Lung (tissue), 16 donors: ENCODE results near the gene DNAJB4. TPM values are rescaled to one million over a fixed set of nuclear protein-coding genes. Genes with fewer than 3 reads are reported as not detected.
A peak's percentile ranks its signal among the peaks of the same experiment; 100 is the strongest.

Experiments used
- ATAC-seq: fragments of 200-7000 bp; cut with Tn5 transposase; one replicate; pipeline ENCODE4 v1.9.1; 2020; ENCODE audit warnings: moderate number of reproducible peaks; ENCODE audit not compliant: insufficient read depth, low FRiP score
- DNase-seq, 3 donors: peaks; one replicate each; pipeline ENCODE4 v3.0.0-alpha.2; 2013 to 2017
- H3K27ac ChIP-seq, 2 donors: one replicate each; pipeline ENCODE4 v1.5.1; 2013; ENCODE audit warnings: mild to moderate bottlenecking in 2 of 2, moderate library complexity in 2 of 2, control low read depth in 1 of 2, inconsistent platforms in 1 of 2, low read depth in 1 of 2, low read length in 1 of 2
- H3K27me3 ChIP-seq, 3 donors: one replicate each; pipeline ENCODE4 v1.5.1; 2013; ENCODE audit warnings: low read length in 2 of 3; ENCODE audit not compliant: control insufficient read depth in 3 of 3, insufficient read depth in 3 of 3
- H3K36me3 ChIP-seq, 4 donors: one replicate each; pipeline ENCODE4 v1.5.1; 2013; ENCODE audit warnings: low read length in 4 of 4, mild to moderate bottlenecking in 1 of 4, moderate library complexity in 1 of 4; ENCODE audit not compliant: control insufficient read depth in 4 of 4, insufficient read depth in 4 of 4
- H3K4me1 ChIP-seq, 5 donors: one replicate each; pipeline ENCODE4 v1.5.1; 2013; ENCODE audit warnings: low read length in 5 of 5, mild to moderate bottlenecking in 2 of 5, moderate library complexity in 1 of 5; ENCODE audit not compliant: control insufficient read depth in 5 of 5, insufficient read depth in 5 of 5
- H3K4me3 ChIP-seq: one replicate; pipeline ENCODE4 v1.5.1; 2013; ENCODE audit warnings: mild to moderate bottlenecking, control low read depth, moderate library complexity
- H3K9ac ChIP-seq, 2 donors: one replicate each; pipeline ENCODE4 v1.5.1; 2013; ENCODE audit warnings: low read length in 2 of 2, control low read depth in 1 of 2; ENCODE audit not compliant: insufficient read depth in 1 of 2
- H3K9me3 ChIP-seq, 4 donors: one replicate each; pipeline ENCODE4 v1.5.1; 2013; ENCODE audit warnings: low read length in 3 of 4, mild to moderate bottlenecking in 1 of 4, moderate library complexity in 1 of 4; ENCODE audit not compliant: control insufficient read depth in 4 of 4, insufficient read depth in 3 of 4
- CTCF ChIP-seq: IDR thresholded peaks from 2 replicates; pipeline ENCODE4 v1.5.1; 2012; ENCODE audit warnings: mild to moderate bottlenecking; ENCODE audit errors: control extremely low read depth, extremely low read depth
- WGBS, 2 donors: extraction: QIAGEN DNeasy Blood & Tissue Kit; methylation state at CpG; one replicate each; pipeline ENCODE4 v1.1.7; 2013; 5-methylcytosine and 5-hydroxymethylcytosine counted together
- long read RNA-seq, 5 donors: transcript quantifications; one replicate each; lab custom pipeline, GENCODE V29; 2026
- polyA plus RNA-seq, 2 donors: library from polyadenylated mRNA; stranded (reverse); fragments of 200-250 nt; gene quantifications; one replicate each; pipeline ENCODE4 v1.2.1, GENCODE V29; 2013
- total RNA-seq, 2 donors: library from RNA; depleted of rRNA in 1 of 2; stranded (reverse); fragments of >200 nt in 1 of 2; gene quantifications; one replicate each; pipeline ENCODE4 v1.2.1, GENCODE V29; 2014 to 2021
- donor health status: control.
- donor health status: control.
- donor health status: Bipolar disorder and iron deficiency.
- donor health status: healthy.
- donor health status: DM: yes; HTN: yes; CAD: no.

The DNAJB4 gene
- total RNA-seq (10 to 100 TPM; 30.5 to 88.7 TPM), polyA plus RNA-seq (10 to 100 TPM in 1 of 2 donors, 1 to 10 TPM in 1; 8.3 to 11.7 TPM)
- long read RNA-seq, donor 1, partial matches to known transcripts = 0 of 6 reads
- long read RNA-seq, donor 1, other reads (novel, unspliced or antisense) = 0 of 6 reads
- long read RNA-seq, donor 2, partial matches to known transcripts = 0 of 2 reads
- long read RNA-seq, donor 2, other reads (novel, unspliced or antisense) = 0 of 2 reads
- long read RNA-seq, donor 3, partial matches to known transcripts = 0 of 4 reads
- long read RNA-seq, donor 3, other reads (novel, unspliced or antisense) = 0 of 4 reads
- long read RNA-seq, donor 4, partial matches to known transcripts = 0 of 2 reads
- long read RNA-seq, donor 4, other reads (novel, unspliced or antisense) = 0 of 2 reads
- long read RNA-seq, donor 5, partial matches to known transcripts = 0 of 4 reads
- long read RNA-seq, donor 5, other reads (novel, unspliced or antisense) = 0 of 4 reads

- TF ChIP-seq CTCF = no peak
- Histone ChIP-seq H3K27ac (peak within 1 kb of the TSS; percentile 77 to 91), H3K4me1 (peaks cover 0 to 26% (median 0%) of the 10 kb centered on the region in 5 donors), H3K4me3 (no peak within 1 kb of the TSS), H3K9ac (peak within 1 kb of the TSS; percentile 41 to 100), H3K36me3 (no peaks in the 10 kb centered on the region), H3K9me3 (no peaks in the 10 kb centered on the region), H3K27me3 (no peaks in the 10 kb centered on the region)
- ATAC-seq (peak; percentile 97), DNase-seq (peak; percentile 87 to 99 (median 99))
- 1 to 9% methylated on average over 12 of the region's 12 CpGs for WGBS, 2 donors
Observed at GRCh38 chr1:78004719-78005447, at the start of gene DNAJB4. TSS of gene DNAJB4 (plus strand) at chr1:78004939. CDS start at chr1:78005111, 172 bp downstream.

DNA sequence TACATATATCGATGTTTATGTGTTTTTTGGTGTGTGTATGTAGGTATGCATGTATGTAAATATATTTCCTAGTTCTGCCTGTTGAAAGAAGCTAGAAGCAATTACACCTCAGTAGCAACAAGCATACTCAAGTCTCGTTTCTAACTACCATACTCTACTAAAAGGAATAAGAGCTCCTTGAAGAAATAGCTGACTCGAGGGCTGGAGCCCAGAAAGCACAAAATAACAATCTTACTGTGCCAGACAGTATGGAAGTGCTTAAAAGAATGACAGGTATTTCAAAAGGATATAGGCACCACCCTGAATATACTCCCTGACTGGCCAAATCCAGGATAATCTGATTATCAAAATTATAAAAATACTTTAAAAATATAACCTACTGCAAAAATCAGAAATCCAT is 49.0 kb upstream of the DNAJB4 start:
- H3K36me3 ChIP-seq = peaks cover 31 to 68% (median 60%) of the 10 kb centered on the region in 4 donors
- DNase-seq (no peak), ATAC-seq (no peak)
- no peak overlapping the region for H3K4me3 ChIP-seq
- no peak overlapping the region for H3K9ac ChIP-seq
- H3K9me3 ChIP-seq = no peaks in the 10 kb centered on the region
- H3K27ac ChIP-seq = no peak overlapping the region
- H3K27me3 ChIP-seq = no peaks in the 10 kb centered on the region
- WGBS, 2 donors = 73 to 89% methylated on average over 3 of the region's 3 CpGs
- no peak for TF ChIP-seq CTCF
- no peaks in the 10 kb centered on the region for H3K4me1 ChIP-seq

GRCh38 chr1:77956464-77956863 is 48.3 kb upstream of the DNAJB4 start:
- WGBS, 2 donors = 92 to 94% methylated on average over 3 of the region's 3 CpGs
- no peak overlapping the region for H3K4me3 ChIP-seq
- H3K27me3 ChIP-seq = no peaks in the 10 kb centered on the region
- H3K4me1 ChIP-seq = no peaks in the 10 kb centered on the region
- no peak for ATAC-seq
- no peak overlapping the region for H3K9ac ChIP-seq
- H3K36me3 ChIP-seq = peaks cover 33 to 73% (median 61%) of the 10 kb centered on the region in 4 donors
- TF ChIP-seq CTCF = no peak
- DNase-seq = no peak
- no peak overlapping the region for H3K27ac ChIP-seq
- no peaks in the 10 kb centered on the region for H3K9me3 ChIP-seq
